GM19023 (cell line): ENCODE measurements around the gene PAQR8.

Experiments
- ATAC-seq: cut with Tn5 transposase; IDR thresholded peaks from one replicate; pipeline ENCODE4 v1.9.1; 2021; ENCODE audit warnings: mild to moderate bottlenecking, moderate library complexity; ENCODE audit not compliant: unreplicated experiment

The PAQR8 gene

DNA sequence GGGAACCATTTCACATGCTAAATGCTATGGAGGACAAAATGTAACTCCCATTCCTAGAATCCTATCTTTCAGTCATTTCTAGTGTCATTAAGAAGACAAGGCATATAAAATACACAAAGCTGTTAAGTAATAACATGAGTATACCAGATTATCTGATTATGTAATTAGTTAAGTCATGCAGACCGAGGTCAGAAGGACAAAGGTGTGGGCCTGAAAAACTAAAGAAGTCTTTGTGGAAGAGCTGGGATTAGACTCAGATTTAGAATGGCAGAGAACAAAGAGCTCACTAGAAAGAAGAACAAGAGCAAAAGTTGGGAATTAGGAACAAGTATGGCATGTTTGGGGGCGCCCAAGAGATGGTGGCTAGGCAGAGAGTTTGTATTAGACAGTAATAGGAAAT, 95.1 kb downstream of the PAQR8 start:
- ATAC-seq, result no peak
